ENCODE data around the gene SIRPG.

SIRPG gene

GRCh38 chr20:1671891-1672669, 14.5 kb upstream of the SIRPG start:
- Histone ChIP-seq H3K4me3 (ENCODE audit: low read length) (no peak overlapping the region), H3K9ac (ENCODE audit: low read depth, low read length) (no peak overlapping the region), H3K4me1 (ENCODE audit: control insufficient read depth, insufficient read depth, low read length) (no peaks in the 10 kb centered on the region), H3K27me3 (ENCODE audit: control insufficient read depth, insufficient read depth, low read length) (peaks cover 19% of the 10 kb centered on the region), H3K4me2 (ENCODE audit: low read length) (no peak overlapping the region), H3K36me3 (ENCODE audit: insufficient read depth, low read length) (no peaks in the 10 kb centered on the region), H3K9me3 (replicated peaks; ENCODE audit: low read length) (no peaks in the 10 kb centered on the region)

GRCh38 chr20:1669304-1669703, 11.7 kb upstream of the SIRPG start:
- Histone ChIP-seq H3K4me3 (ENCODE audit: low read length) (no peak overlapping the region), H3K27me3 (ENCODE audit: control insufficient read depth, insufficient read depth, low read length) (peaks cover 10% of the 10 kb centered on the region), H3K36me3 (ENCODE audit: insufficient read depth, low read length) (no peaks in the 10 kb centered on the region), H3K9ac (ENCODE audit: low read depth, low read length) (no peak overlapping the region), H3K4me2 (ENCODE audit: low read length) (no peak overlapping the region), H3K9me3 (replicated peaks; ENCODE audit: low read length) (no peaks in the 10 kb centered on the region), H3K4me1 (ENCODE audit: control insufficient read depth, insufficient read depth, low read length) (no peaks in the 10 kb centered on the region)

GRCh38 chr20:1667502-1668085, 10.0 kb upstream of the SIRPG start:
- Histone ChIP-seq H3K4me3 (ENCODE audit: low read length) (no peak overlapping the region), H3K4me2 (ENCODE audit: low read length) (no peak overlapping the region), H3K9me3 (replicated peaks; ENCODE audit: low read length) (no peaks in the 10 kb centered on the region), H3K9ac (ENCODE audit: low read depth, low read length) (no peak overlapping the region), H3K36me3 (ENCODE audit: insufficient read depth, low read length) (no peaks in the 10 kb centered on the region), H3K4me1 (ENCODE audit: control insufficient read depth, insufficient read depth, low read length) (no peaks in the 10 kb centered on the region), H3K27me3 (ENCODE audit: control insufficient read depth, insufficient read depth, low read length) (peaks cover 3% of the 10 kb centered on the region)

GRCh38 chr20:1666802-1667201, 9.2 kb upstream of the SIRPG start:
- Histone ChIP-seq H3K36me3 (ENCODE audit: insufficient read depth, low read length) (no peaks in the 10 kb centered on the region), H3K4me3 (ENCODE audit: low read length) (no peak overlapping the region), H3K9me3 (replicated peaks; ENCODE audit: low read length) (no peaks in the 10 kb centered on the region), H3K27me3 (ENCODE audit: control insufficient read depth, insufficient read depth, low read length) (peaks cover 4% of the 10 kb centered on the region), H3K9ac (ENCODE audit: low read depth, low read length) (no peak overlapping the region), H3K4me1 (ENCODE audit: control insufficient read depth, insufficient read depth, low read length) (no peaks in the 10 kb centered on the region), H3K4me2 (ENCODE audit: low read length) (no peak overlapping the region)

- no peak overlapping the region for H3K9ac ChIP-seq (ENCODE audit: low read depth, low read length)
- H3K27me3 ChIP-seq (ENCODE audit: control insufficient read depth, insufficient read depth, low read length), result peaks cover 11% of the 10 kb centered on the region
- H3K9me3 ChIP-seq (replicated peaks; ENCODE audit: low read length), result no peaks in the 10 kb centered on the region
- H3K36me3 ChIP-seq (ENCODE audit: insufficient read depth, low read length), result no peaks in the 10 kb centered on the region
- no peak overlapping the region for H3K4me2 ChIP-seq (ENCODE audit: low read length)
- H3K4me1 ChIP-seq (ENCODE audit: control insufficient read depth, insufficient read depth, low read length), result no peaks in the 10 kb centered on the region
- H3K4me3 ChIP-seq (ENCODE audit: low read length), result no peak overlapping the region
These were observed 7.8 kb upstream of the SIRPG start for GRCh38 chr20:1665345-1665744.

GRCh38 chr20:1664911-1665310, 7.3 kb upstream of the SIRPG start:
- H3K4me2 ChIP-seq (ENCODE audit: low read length), result no peak overlapping the region
- no peaks in the 10 kb centered on the region for H3K4me1 ChIP-seq (ENCODE audit: control insufficient read depth, insufficient read depth, low read length)
- H3K36me3 ChIP-seq (ENCODE audit: insufficient read depth, low read length), result no peaks in the 10 kb centered on the region
- H3K9ac ChIP-seq (ENCODE audit: low read depth, low read length), result no peak overlapping the region
- no peaks in the 10 kb centered on the region for H3K9me3 ChIP-seq (replicated peaks; ENCODE audit: low read length)
- H3K27me3 ChIP-seq (ENCODE audit: control insufficient read depth, insufficient read depth, low read length), result peaks cover 11% of the 10 kb centered on the region
- H3K4me3 ChIP-seq (ENCODE audit: low read length), result no peak overlapping the region

- Histone ChIP-seq H3K4me3 (ENCODE audit: low read length) (no peak overlapping the region), H3K36me3 (ENCODE audit: insufficient read depth, low read length) (no peaks in the 10 kb centered on the region), H3K9me3 (replicated peaks; ENCODE audit: low read length) (no peaks in the 10 kb centered on the region), H3K9ac (ENCODE audit: low read depth, low read length) (no peak overlapping the region), H3K27me3 (ENCODE audit: control insufficient read depth, insufficient read depth, low read length) (peaks cover 17% of the 10 kb centered on the region), H3K4me2 (ENCODE audit: low read length) (no peak overlapping the region), H3K4me1 (ENCODE audit: control insufficient read depth, insufficient read depth, low read length) (no peaks in the 10 kb centered on the region)
These were observed 6.3 kb upstream of the SIRPG start for GRCh38 chr20:1663917-1664316.

GRCh38 chr20:1661542-1662299, 4.1 kb upstream of the SIRPG start:
- no peaks in the 10 kb centered on the region for H3K4me1 ChIP-seq (ENCODE audit: control insufficient read depth, insufficient read depth, low read length)
- no peaks in the 10 kb centered on the region for H3K36me3 ChIP-seq (ENCODE audit: insufficient read depth, low read length)
- no peak overlapping the region for H3K4me3 ChIP-seq (ENCODE audit: low read length)
- peaks cover 25% of the 10 kb centered on the region for H3K27me3 ChIP-seq (ENCODE audit: control insufficient read depth, insufficient read depth, low read length)
- H3K4me2 ChIP-seq (ENCODE audit: low read length), result no peak overlapping the region
- no peak overlapping the region for H3K9ac ChIP-seq (ENCODE audit: low read depth, low read length)
- no peaks in the 10 kb centered on the region for H3K9me3 ChIP-seq (replicated peaks; ENCODE audit: low read length)

- Histone ChIP-seq H3K4me3 (ENCODE audit: low read length) (no peak overlapping the region), H3K36me3 (ENCODE audit: insufficient read depth, low read length) (no peaks in the 10 kb centered on the region), H3K9me3 (replicated peaks; ENCODE audit: low read length) (no peaks in the 10 kb centered on the region), H3K27me3 (ENCODE audit: control insufficient read depth, insufficient read depth, low read length) (peaks cover 25% of the 10 kb centered on the region), H3K9ac (ENCODE audit: low read depth, low read length) (no peak overlapping the region), H3K4me2 (ENCODE audit: low read length) (no peak overlapping the region), H3K4me1 (ENCODE audit: control insufficient read depth, insufficient read depth, low read length) (no peaks in the 10 kb centered on the region)
These were observed 2.7 kb upstream of the SIRPG start for GRCh38 chr20:1660246-1660645.

GRCh38 chr20:1656844-1657243, 735 bp downstream of the SIRPG start:
- Histone ChIP-seq H3K9me3 (replicated peaks; ENCODE audit: low read length) (no peaks in the 10 kb centered on the region), H3K9ac (ENCODE audit: low read depth, low read length) (no peak overlapping the region), H3K36me3 (ENCODE audit: insufficient read depth, low read length) (no peaks in the 10 kb centered on the region), H3K4me1 (ENCODE audit: control insufficient read depth, insufficient read depth, low read length) (no peaks in the 10 kb centered on the region), H3K27me3 (ENCODE audit: control insufficient read depth, insufficient read depth, low read length) (peaks cover 28% of the 10 kb centered on the region), H3K4me3 (ENCODE audit: low read length) (no peak overlapping the region), H3K4me2 (ENCODE audit: low read length) (no peak overlapping the region)

GRCh38 chr20:1654996-1655395, 2.6 kb downstream of the SIRPG start:
- H3K4me3 ChIP-seq (ENCODE audit: low read length), result no peak overlapping the region
- no peaks in the 10 kb centered on the region for H3K36me3 ChIP-seq (ENCODE audit: insufficient read depth, low read length)
- no peak overlapping the region for H3K4me2 ChIP-seq (ENCODE audit: low read length)
- no peaks in the 10 kb centered on the region for H3K4me1 ChIP-seq (ENCODE audit: control insufficient read depth, insufficient read depth, low read length)
- no peak overlapping the region for H3K9ac ChIP-seq (ENCODE audit: low read depth, low read length)
- peaks cover 21% of the 10 kb centered on the region for H3K27me3 ChIP-seq (ENCODE audit: control insufficient read depth, insufficient read depth, low read length)
- no peaks in the 10 kb centered on the region for H3K9me3 ChIP-seq (replicated peaks; ENCODE audit: low read length)

All from skeletal muscle satellite cell (primary cell).